NOMO-1 (cell line): Measurements from ENCODE around the gene DGAT2L6.

Source experiments
- DNase-seq, 2 experiments: peaks; one replicate each; lab custom pipeline; 2025; ENCODE audit not compliant: unreplicated experiment in 2 of 2; lab: John Stamatoyannopoulos, UW

DGAT2L6 gene, protein sequence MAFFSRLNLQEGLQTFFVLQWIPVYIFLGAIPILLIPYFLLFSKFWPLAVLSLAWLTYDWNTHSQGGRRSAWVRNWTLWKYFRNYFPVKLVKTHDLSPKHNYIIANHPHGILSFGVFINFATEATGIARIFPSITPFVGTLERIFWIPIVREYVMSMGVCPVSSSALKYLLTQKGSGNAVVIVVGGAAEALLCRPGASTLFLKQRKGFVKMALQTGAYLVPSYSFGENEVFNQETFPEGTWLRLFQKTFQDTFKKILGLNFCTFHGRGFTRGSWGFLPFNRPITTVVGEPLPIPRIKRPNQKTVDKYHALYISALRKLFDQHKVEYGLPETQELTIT

GRCh38 chrX:70176938-70177533 is at the start of gene DGAT2L6:
Gene DGAT2L6 (plus strand): TSS chrX:70177483. CDS start chrX:70177583, 100 bp downstream.
- no peak for DNase-seq

DNA sequence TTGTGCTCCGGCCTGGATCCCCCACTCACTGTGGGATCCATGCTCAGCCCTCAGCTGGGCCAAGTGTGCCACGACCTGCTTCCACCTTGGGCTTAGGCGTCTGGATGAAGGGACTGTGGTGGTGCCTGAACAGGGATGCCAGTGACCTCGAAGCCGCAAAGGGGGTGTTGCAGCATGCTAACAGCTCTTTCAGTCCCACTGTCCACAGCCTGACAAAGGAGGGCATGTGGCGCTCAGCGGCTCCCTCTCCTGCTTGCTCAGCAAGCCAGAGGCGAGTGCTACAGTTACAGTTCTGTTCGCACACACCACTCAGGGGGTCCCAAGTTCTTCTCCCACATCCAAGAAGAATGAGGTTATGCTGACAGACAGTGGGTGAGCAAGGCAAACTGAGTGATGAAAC is 49.2 kb upstream of the DGAT2L6 start:
- no peak for DNase-seq

DNA sequence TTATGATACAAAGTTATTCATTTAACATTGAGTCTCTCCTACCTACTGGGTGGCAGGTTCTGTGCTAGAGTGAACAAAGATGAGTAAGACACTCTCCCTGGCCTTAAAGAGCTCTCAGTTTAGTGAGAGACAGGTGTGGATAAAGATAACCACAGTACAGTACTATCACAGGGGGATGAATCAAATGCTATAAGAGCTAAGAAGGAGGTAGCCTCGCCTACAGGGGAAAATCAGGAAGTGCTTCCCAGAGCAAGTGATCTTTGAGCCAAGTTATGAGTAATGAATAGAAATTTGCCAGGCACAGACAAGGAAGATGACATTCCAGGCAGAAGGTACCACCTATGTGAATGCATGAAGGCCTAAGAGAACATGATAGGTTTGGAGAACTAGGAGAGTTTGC is 47.5 kb upstream of the DGAT2L6 start:
- no peak for DNase-seq

GRCh38 chrX:70132224-70132623 is 45.1 kb upstream of the DGAT2L6 start:
- peak in 1 of 2 experiments; percentile 20 for DNase-seq

DNA sequence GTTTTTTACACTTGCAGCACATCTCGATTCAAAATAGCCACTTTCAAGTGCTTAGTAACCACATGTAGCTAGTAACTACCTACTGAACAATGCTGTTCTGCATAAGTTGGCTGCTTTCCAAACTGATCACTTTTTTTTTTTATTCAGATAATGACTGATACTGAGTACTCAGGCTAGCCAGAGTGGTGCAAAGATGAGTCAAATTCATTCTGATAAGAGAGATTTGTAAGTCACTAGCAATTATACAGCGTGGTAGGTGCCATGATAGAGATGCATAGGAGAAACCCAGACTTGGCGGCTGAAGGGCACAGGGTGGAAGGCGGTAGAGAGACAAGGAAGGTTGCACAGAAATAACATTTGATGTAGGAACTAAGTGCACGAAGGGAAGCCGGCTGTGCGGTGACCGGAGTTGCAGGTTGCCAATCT is 44.4 kb upstream of the DGAT2L6 start:
- DNase-seq: no peak

- peak; percentile 82 to 87 for DNase-seq
Observed at GRCh38 chrX:70133303-70134115, 43.8 kb upstream of the DGAT2L6 start, which contains the start of gene IGBP1. Gene IGBP1 (plus strand): TSS chrX:70133447. CDS start chrX:70133948, 501 bp downstream.

DNA sequence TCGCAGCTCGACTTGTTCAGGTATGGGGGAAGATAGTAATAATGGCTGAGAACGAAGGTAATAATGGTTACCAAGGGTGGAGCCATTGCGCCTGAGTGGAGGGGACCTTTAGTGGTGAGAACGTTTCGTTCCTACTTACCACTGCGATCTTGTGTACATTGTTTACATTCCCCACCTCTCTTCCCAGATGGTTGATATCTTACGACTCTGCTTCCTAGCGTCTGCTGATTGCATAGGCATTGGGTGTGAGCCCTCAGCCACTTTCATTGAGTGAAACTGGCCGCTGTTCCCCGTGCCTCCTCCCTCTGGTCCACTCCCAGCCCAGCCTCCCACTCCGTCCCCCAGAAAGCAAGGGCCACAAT is 43.2 kb upstream of the DGAT2L6 start:
- DNase-seq: no peak

DNA sequence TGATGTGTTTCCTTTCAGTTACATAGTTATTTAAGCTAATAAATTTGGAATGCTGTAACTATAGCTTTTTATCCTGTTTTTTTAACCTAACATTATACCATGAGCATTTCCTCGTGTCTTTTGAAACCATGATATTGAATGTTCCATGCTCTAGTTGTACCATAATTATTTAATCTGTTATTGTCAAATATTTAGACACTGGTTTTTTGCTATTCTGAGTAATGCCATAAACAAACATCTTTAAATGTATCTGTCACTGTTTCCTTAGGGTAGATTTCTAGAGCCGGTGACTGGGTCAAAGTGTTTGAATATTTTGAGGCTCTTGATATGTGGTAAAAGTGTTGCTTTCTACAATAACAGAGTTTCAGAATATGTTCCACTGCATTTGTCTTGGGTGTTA is 38.7 kb upstream of the DGAT2L6 start:
- no peak for DNase-seq

GRCh38 chrX:70139736-70140135 is 37.5 kb upstream of the DGAT2L6 start:
- no peak for DNase-seq

- no peak for DNase-seq
Observed at GRCh38 chrX:70141373-70141772, 35.9 kb upstream of the DGAT2L6 start.

DNA sequence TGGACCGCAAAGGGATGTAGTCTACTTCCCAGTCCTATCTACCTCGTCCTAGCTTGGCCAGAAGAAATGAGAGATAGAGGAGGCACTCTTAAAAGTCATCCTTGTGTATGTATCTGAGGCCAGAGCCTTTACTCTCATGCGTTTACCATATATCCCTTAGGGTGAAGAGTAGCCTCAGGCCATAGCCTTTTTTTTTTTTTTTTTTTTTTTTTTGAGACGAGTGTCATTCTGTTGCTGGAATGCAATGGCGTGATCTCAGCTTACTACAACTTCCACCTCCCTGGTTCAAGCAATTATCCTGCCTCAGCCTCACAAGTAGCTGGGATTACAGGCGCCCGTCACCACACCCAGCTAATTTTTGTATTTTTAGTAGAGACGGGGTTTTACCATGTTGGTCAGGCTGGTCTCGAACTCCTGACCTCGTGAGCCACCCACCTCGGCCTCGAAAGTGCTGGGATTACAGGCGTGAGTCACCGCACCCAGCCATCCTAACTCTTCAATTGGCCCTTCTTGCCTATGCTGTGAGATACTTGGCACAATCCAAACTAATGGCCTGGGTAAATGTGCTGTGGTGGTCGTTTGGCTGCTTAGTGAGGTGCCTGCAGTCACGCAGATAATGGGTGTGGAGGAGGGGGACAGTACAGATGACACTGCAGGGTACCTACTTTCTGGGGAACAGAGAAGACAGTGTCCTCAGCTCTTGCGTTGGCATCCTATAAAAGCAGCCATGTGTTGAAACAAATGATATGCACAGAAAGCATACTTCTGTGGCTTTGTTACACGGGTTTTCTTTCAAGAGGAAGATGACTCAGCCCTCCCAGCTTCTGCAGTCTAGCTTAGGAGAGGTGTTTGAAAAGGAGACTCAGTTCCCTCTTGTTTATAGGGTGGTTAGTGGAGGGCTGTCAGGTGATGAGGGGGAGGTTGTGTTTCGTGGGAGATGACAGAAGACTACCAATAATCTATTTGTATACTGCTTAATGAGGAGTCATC is 10.4 kb upstream of the DGAT2L6 start:
- DNase-seq: no peak

- no peak for DNase-seq
Observed at GRCh38 chrX:70168238-70169188, 8.8 kb upstream of the DGAT2L6 start.

DNA sequence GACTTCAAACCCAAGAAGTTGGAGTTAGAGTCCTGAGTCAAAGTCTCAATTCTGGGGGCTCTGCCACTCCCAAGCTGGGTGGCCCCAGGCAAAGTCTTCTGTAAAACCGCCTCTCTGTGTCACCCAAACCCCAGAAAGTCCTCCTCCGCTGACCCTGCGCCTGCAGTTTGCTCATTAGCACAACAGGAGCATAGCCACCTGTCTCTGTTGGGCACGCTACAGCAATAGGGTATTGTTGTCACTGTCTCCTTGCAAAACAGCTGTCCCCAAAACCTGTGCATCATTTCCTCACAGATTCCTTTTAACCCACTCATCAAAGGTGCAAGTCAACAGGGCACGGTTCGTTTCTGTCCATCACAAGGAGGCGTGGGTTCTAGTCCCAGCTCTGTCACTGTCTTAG is 8.0 kb upstream of the DGAT2L6 start:
- DNase-seq: no peak

DNA sequence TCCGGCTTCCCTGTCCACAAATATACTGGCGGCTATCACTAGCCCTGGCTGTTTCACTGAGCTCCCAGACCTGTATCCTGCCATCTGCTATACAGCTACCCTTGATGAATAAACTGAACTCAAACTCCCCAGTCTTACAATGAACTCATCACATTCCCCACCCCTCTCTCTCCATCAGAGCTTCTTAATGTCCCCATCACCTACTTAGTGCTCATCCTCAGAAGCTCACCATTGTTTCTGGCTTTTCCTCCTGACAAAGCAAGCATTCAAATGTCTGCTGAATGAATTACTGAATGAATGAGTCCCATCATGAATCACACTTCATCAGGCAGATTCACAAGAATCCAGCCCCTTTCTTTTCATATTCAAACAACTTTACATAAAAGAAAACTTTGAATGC is 5.7 kb upstream of the DGAT2L6 start:
- no peak for DNase-seq

- no peak for DNase-seq
Observed at GRCh38 chrX:70172221-70172620, 5.1 kb upstream of the DGAT2L6 start.

DNA sequence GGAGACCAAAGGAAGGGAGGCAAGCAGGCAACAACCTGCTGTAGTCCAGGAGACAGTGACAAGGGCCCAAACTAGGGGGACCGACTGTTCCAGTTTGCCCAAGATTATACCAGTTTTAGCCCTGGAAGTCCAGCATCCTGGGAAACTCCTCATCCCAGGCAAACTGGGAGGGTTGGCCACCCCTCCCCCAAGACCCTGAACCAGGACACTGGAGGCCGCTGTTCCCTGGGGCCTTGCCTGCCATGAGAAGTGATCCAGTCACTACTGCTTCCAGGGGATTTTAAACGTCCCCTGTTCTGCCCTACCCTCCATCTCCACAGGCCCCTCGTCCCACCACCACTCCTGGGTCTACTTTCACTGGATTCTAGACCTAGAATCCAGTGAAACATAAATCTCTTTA is 4.3 kb upstream of the DGAT2L6 start:
- DNase-seq: no peak

DNA sequence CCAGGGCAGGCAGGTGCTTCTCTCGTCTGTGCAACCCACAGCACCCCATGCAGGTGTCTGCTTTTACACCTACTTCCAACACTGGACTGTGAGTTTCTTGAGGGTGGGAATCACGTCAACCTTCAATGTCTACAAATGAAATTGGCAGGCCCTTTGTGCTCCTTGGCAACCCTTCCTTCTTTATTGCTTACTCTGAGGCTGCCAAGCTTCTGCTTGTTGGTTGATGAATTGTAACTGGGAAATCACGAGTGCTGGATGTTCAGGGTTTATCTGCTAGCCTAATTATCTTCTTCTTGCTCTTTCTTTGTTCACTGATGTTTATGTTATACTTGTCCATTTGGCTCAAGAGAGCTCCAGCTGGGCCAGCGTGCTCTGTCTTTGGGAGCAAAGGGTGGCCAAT is 2.5 kb upstream of the DGAT2L6 start:
- DNase-seq: no peak

- DNase-seq: no peak
Observed at GRCh38 chrX:70175338-70175737, 1.9 kb upstream of the DGAT2L6 start.

DNA sequence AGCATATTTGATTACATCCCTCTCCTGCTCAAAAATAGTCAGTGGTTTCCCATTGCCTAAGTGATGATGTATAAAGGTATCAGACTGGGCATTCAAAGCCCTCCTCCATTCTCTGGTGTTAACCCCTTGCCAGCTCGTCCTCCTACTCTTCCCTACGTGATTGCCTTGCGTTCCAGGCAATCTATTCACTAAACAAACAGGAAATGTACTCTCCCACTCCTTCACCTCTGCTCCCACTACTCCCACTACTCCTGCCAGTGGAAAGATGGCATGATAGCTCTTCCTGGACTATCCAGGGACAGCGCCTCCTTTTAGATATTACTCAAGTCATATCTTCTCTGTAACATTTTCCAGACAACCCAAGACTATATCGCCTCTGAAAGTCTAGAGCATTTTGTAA is 5.8 kb downstream of the DGAT2L6 start:
- DNase-seq: no peak
